Kidney (tissue), 14 donors: ENCODE data around the gene KDM4C. TPM values are rescaled to one million over a fixed set of nuclear protein-coding genes. Genes with fewer than 3 reads are reported as not detected.
"Not testable (repeated sequence)": the region's sequence is repeated elsewhere in the genome, so short reads cannot be mapped to it uniquely, and the experiment has no call there.

Experiments
- DNase-seq, 5 donors: peaks; one replicate each; pipeline ENCODE4 v3.0.0-alpha.2; 2013 to 2020
- FAIRE-seq: peaks from 2 replicates; lab custom pipeline; 2012; peaks lifted over from hg19 to GRCh38; lab: Jason Lieb, UNC
- H3K27ac ChIP-seq, 2 donors: one replicate each; pipeline ENCODE4 v1.7.0; 2013; ENCODE audit warnings: low read depth in 2 of 2, low read length in 2 of 2, inconsistent platforms in 1 of 2
- H3K27me3 ChIP-seq: one replicate; pipeline ENCODE4 v1.7.1; 2013; ENCODE audit warnings: low read length, inconsistent platforms; ENCODE audit not compliant: control insufficient read depth, insufficient read depth
- H3K36me3 ChIP-seq, 3 donors: one replicate each; pipeline versions ENCODE4 v1.7.0 to v1.7.1; 2013; ENCODE audit warnings: low read length in 3 of 3, control low read depth in 1 of 3, inconsistent platforms in 1 of 3; ENCODE audit not compliant: insufficient read depth in 3 of 3, control insufficient read depth in 2 of 3
- H3K4me1 ChIP-seq, 3 donors: one replicate each; pipeline versions ENCODE4 v1.7.0 to v1.7.1; 2013; ENCODE audit warnings: low read length in 3 of 3, inconsistent platforms in 1 of 3, low read depth in 1 of 3; ENCODE audit not compliant: control insufficient read depth in 2 of 3, insufficient read depth in 2 of 3
- H3K4me3 ChIP-seq, 3 donors: one replicate each; pipeline versions ENCODE4 v1.7.0 to v1.8.1; 2013; ENCODE audit warnings: low read length in 3 of 3, control low read depth in 1 of 3, inconsistent platforms in 1 of 3
- H3K9ac ChIP-seq, 3 donors: one replicate each; pipeline versions ENCODE4 v1.7.0 to v1.7.1; 2013; ENCODE audit warnings: low read length in 3 of 3, control low read depth in 1 of 3, inconsistent platforms in 1 of 3
- H3K9me3 ChIP-seq, 3 donors: one replicate each; pipeline versions ENCODE4 v1.7.0 to v1.7.1; 2013; ENCODE audit warnings: low read length in 3 of 3, control low read depth in 1 of 3, inconsistent platforms in 1 of 3; ENCODE audit not compliant: control insufficient read depth in 2 of 3, insufficient read depth in 1 of 3
- CTCF ChIP-seq: IDR thresholded peaks from 3 replicates; pipeline ENCODE4 v1.5.1; 2012; ENCODE audit warnings: mild to moderate bottlenecking, moderate library complexity, borderline replicate concordance; ENCODE audit not compliant: insufficient read depth; ENCODE audit errors: extremely low read depth
- intact Hi-C: fragments of 100-400 bp; cut with DNase I; formaldehyde crosslinking; loops from one replicate; pipeline ENCODE4 v1.11.1; 2022
- polyA plus RNA-seq: library from polyadenylated mRNA; stranded (reverse); fragments of 350-450 nt; fragmentation: Illumina TruSeq; extraction: RNeasy Lipid Tissue Mini Kit (QIAGEN cat#74804); gene quantifications from one replicate; pipeline ENCODE4 v1.2.3, GENCODE V29; 2014; ENCODE audit warnings: low read depth, low replicate concordance; ENCODE audit not compliant: insufficient read depth
- total RNA-seq: library from RNA; stranded (reverse); fragmentation: NEBNext Ultra II Directional; extraction: Animal tissue kit (Norgen Biotek cat#: 25700); gene quantifications from one replicate; pipeline ENCODE4 v1.2.1, GENCODE V29; 2021
- donor health status: control.
- donor health status: control.
- donor health status: control.
- donor health status: control.
- donor health status: control.
- donor health status: DM: yes; HTN: yes; CAD: no.
- donor health status: Normal renal cell carcinoma (clear cell type).

The KDM4C gene
- total and polyA plus RNA-seq, 2 donors from 2014 or later: 7.1 to 47.1 TPM

GRCh38 chr9:6944896-6945295 lies 187.1 kb downstream of the KDM4C start:
- H3K27ac ChIP-seq: no peak overlapping the region
- H3K9ac ChIP-seq: no peak overlapping the region
- H3K4me1 ChIP-seq: peaks cover 0 to 2% (median 0%) of the 10 kb centered on the region in 3 donors
- no peak for TF ChIP-seq CTCF
- H3K27me3 ChIP-seq: no peaks in the 10 kb centered on the region
- no peaks in the 10 kb centered on the region for H3K36me3 ChIP-seq
- no peak for DNase-seq
- FAIRE-seq: no peak
- no peaks in the 10 kb centered on the region for H3K9me3 ChIP-seq
- intact Hi-C loops: no loop called here
- H3K4me3 ChIP-seq: no peak overlapping the region

- Histone ChIP-seq H3K27ac (no peak overlapping the region), H3K4me1 (peaks cover 0 to 2% (median 0%) of the 10 kb centered on the region in 3 donors), H3K9ac (no peak overlapping the region), H3K36me3 (no peaks in the 10 kb centered on the region), H3K4me3 (no peak overlapping the region), H3K27me3 (no peaks in the 10 kb centered on the region), H3K9me3 (no peaks in the 10 kb centered on the region)
- DNase-seq (no peak), FAIRE-seq (no peak)
- TF ChIP-seq CTCF: no peak
- intact Hi-C loops: no loop called here
These were observed 188.0 kb downstream of the KDM4C start for GRCh38 chr9:6945816-6946215.

- Histone ChIP-seq H3K27me3 (no peaks in the 10 kb centered on the region), H3K4me1 (peaks cover 0 to 2% (median 0%) of the 10 kb centered on the region in 3 donors), H3K4me3 (no peak overlapping the region), H3K27ac (no peak overlapping the region), H3K9ac (no peak overlapping the region), H3K36me3 (no peaks in the 10 kb centered on the region), H3K9me3 (no peaks in the 10 kb centered on the region)
- FAIRE-seq (peak; percentile 62), DNase-seq (no peak)
- intact Hi-C loops: no loop called here
- no peak for TF ChIP-seq CTCF
These were observed 188.9 kb downstream of the KDM4C start for GRCh38 chr9:6946583-6947166.

GRCh38 chr9:6948921-6949320 lies 191.1 kb downstream of the KDM4C start:
- not testable (repeated sequence) for FAIRE-seq, DNase-seq

More at GRCh38 chr9:6948921-6949320, 191.1 kb downstream of the KDM4C start:
- intact Hi-C loops, H3K9me3 ChIP-seq, H3K27ac ChIP-seq, H3K9ac ChIP-seq, H3K4me3 ChIP-seq, H3K27me3 ChIP-seq, H3K36me3 ChIP-seq, H3K4me1 ChIP-seq: not testable (repeated sequence)
